HEK293 (cell line): ENCODE results near the gene TRPM6.

Experiments
- CTCF ChIA-PET: fragments of 350-600 bp; formaldehyde crosslinking; extraction: SDS; loops from one replicate; lab custom pipeline; 2021; ENCODE audit warnings: antibody characterized with exemption; lab: Yijun Ruan, JAX
- POLR2A ChIA-PET: fragments of 300-600 bp; formaldehyde crosslinking; extraction: SDS; loops from one replicate; lab custom pipeline; 2020; ENCODE audit warnings: antibody characterized with exemption, inconsistent platforms; lab: Yijun Ruan, JAX
- H3K27ac ChIP-seq: fragments of 200-500 bp; sonication (Bioruptor generic); 2 replicates; pipeline ENCODE4 v1.5.1; 2014; ENCODE audit warnings: low read depth, low read length, control low read depth, inconsistent platforms; ENCODE audit errors: extremely low read depth
- H3K36me3 ChIP-seq, 2 experiments: fragments of 200-500 bp in 1 of 2; sonication (Bioruptor generic) in 1 of 2; 1 replicate in 1 of 2; 2 replicates in 1 of 2; pipeline ENCODE4 v1.5.1; 2014 to 2017; ENCODE audit warnings: inconsistent platforms in 2 of 2, low read length in 2 of 2; ENCODE audit not compliant: control insufficient read depth in 2 of 2, insufficient read depth in 1 of 2
- H3K4me1 ChIP-seq: fragments of 200-500 bp; sonication (Bioruptor generic); 2 replicates; pipeline ENCODE4 v1.5.1; 2014; ENCODE audit warnings: mild to moderate bottlenecking, low read length, inconsistent platforms; ENCODE audit not compliant: control insufficient read depth, insufficient read depth
- H3K4me3 ChIP-seq: 2 replicates; pipeline ENCODE4 v1.5.1; 2011; ENCODE audit warnings: low read depth, mild to moderate bottlenecking, control low read depth, low read length, moderate library complexity
- H3K9me3 ChIP-seq: fragments of 200-500 bp; sonication (Bioruptor generic); 2 replicates; pipeline ENCODE4 v1.5.1; 2014; ENCODE audit warnings: low read depth, low read length, inconsistent platforms; ENCODE audit not compliant: control insufficient read depth, insufficient read depth
- GLIS1 ChIP-seq: fragments of 450-650 bp; formaldehyde crosslinking; IDR thresholded peaks from 2 replicates; pipeline ENCODE4 v1.5.1; 2016; ENCODE audit warnings: missing biosample characterization, missing genetic modification characterization
- SP3 ChIP-seq: fragments of 450-650 bp; formaldehyde crosslinking; IDR thresholded peaks from 2 replicates; pipeline ENCODE4 v1.5.1; 2016; ENCODE audit warnings: missing biosample characterization, missing genetic modification characterization
- SP7 ChIP-seq: fragments of 450-650 bp; formaldehyde crosslinking; IDR thresholded peaks from 2 replicates; pipeline ENCODE4 v1.5.1; 2016; ENCODE audit warnings: missing biosample characterization, missing genetic modification characterization
- YY1 ChIP-seq: fragments of 450-650 bp; formaldehyde crosslinking; IDR thresholded peaks from 2 replicates; pipeline ENCODE4 v1.5.1; 2018; ENCODE audit warnings: missing biosample characterization, missing genetic modification characterization
- ZBTB17 ChIP-seq: fragments of 450-650 bp; formaldehyde crosslinking; IDR thresholded peaks from 2 replicates; pipeline ENCODE4 v1.5.1; 2016; ENCODE audit warnings: missing biosample characterization, missing genetic modification characterization
- ZNF140 ChIP-seq: fragments of 450-650 bp; formaldehyde crosslinking; IDR thresholded peaks from 2 replicates; pipeline ENCODE4 v1.5.1; 2016; ENCODE audit warnings: missing biosample characterization, missing genetic modification characterization
- ZNF19 ChIP-seq: fragments of 450-650 bp; formaldehyde crosslinking; IDR thresholded peaks from 2 replicates; pipeline ENCODE4; 2016; ENCODE audit warnings: missing biosample characterization, missing genetic modification characterization, low read depth
- ZNF341 ChIP-seq: fragments of 450-650 bp; formaldehyde crosslinking; IDR thresholded peaks from 2 replicates; pipeline ENCODE4; 2016; ENCODE audit warnings: low read depth, missing biosample characterization, missing genetic modification characterization
- ZNF48 ChIP-seq: fragments of 450-650 bp; formaldehyde crosslinking; IDR thresholded peaks from 2 replicates; pipeline ENCODE4 v1.5.1; 2016; ENCODE audit warnings: missing biosample characterization, missing genetic modification characterization
- ZNF501 ChIP-seq: fragments of 450-650 bp; formaldehyde crosslinking; IDR thresholded peaks from 2 replicates; pipeline ENCODE4 v1.5.1; 2016; ENCODE audit warnings: missing biosample characterization, missing genetic modification characterization
- ZNF510 ChIP-seq: fragments of 450-650 bp; formaldehyde crosslinking; IDR thresholded peaks from 2 replicates; pipeline ENCODE4 v1.5.1; 2018; ENCODE audit warnings: mild to moderate bottlenecking, missing genetic modification characterization, missing biosample characterization; ENCODE audit not compliant: insufficient replicate concordance
- ZNF596 ChIP-seq: fragments of 450-650 bp; IDR thresholded peaks from 2 replicates; pipeline ENCODE4 v1.5.0; 2018; ENCODE audit warnings: missing biosample characterization, mild to moderate bottlenecking, missing genetic modification characterization, moderate library complexity
- ZNF600 ChIP-seq: fragments of 450-650 bp; formaldehyde crosslinking; IDR thresholded peaks from 2 replicates; pipeline ENCODE4 v1.5.1; 2016; ENCODE audit warnings: missing biosample characterization, missing genetic modification characterization
- ZNF654 ChIP-seq: fragments of 450-650 bp; formaldehyde crosslinking; IDR thresholded peaks from 2 replicates; pipeline ENCODE4 v1.5.1; 2016; ENCODE audit warnings: low read depth, missing biosample characterization, missing genetic modification characterization
- TF ChIP-seq, protein P1 (sequence below): fragments of 450-650 bp; formaldehyde crosslinking; IDR thresholded peaks from 2 replicates; pipeline ENCODE4 v1.5.1; 2016; ENCODE audit warnings: missing biosample characterization, missing genetic modification characterization
- TF ChIP-seq, protein P2 (sequence below): fragments of 450-650 bp; formaldehyde crosslinking; IDR thresholded peaks from 2 replicates; pipeline ENCODE4 v1.5.1; 2016; ENCODE audit warnings: missing biosample characterization, missing genetic modification characterization
- TF ChIP-seq, protein P3 (sequence below): fragments of 450-650 bp; formaldehyde crosslinking; IDR thresholded peaks from 2 replicates; pipeline ENCODE4 v1.5.1; 2016; ENCODE audit warnings: missing biosample characterization, missing genetic modification characterization, low read depth
- TF ChIP-seq, protein P4 (sequence below): fragments of 450-650 bp; formaldehyde crosslinking; IDR thresholded peaks from 2 replicates; pipeline ENCODE4 v1.5.1; 2016; ENCODE audit warnings: missing biosample characterization, missing genetic modification characterization

Gene TRPM6

DNA sequence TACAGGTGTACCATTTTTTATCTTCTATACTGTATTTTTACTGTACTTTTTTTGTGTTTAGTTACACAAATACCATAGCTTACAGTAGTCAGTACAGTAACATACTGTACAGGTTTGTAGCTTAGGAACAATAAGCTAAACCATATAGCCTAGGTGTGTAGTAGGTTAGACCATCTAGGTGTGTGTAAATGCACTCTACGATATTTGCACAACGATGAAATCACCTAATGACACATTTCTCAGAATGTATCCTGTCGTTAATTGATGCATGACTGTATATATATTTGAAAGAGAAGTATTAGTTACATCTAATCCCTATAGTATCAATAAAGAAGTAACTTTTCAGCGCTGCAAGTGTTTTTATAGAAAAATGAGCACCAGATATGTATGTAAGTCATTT lies 138.8 kb downstream of the TRPM6 start:
- Histone ChIP-seq H3K27ac (no peak overlapping the region), H3K4me1 (no peaks in the 10 kb centered on the region), H3K36me3 (no peaks in the 10 kb centered on the region), H3K4me3 (no peak overlapping the region), H3K9me3 (no peaks in the 10 kb centered on the region)
- ChIA-PET CTCF (interaction anchor here (0.9 kb wide), 1 partner anchor 14 kb away, joined by 3 read pairs; no protein-coding TSS in a partner anchor), POLR2A (no interaction called here)
- TF ChIP-seq ZNF510 (no peak), GLIS1 (tag by site-specific recombination) (no peak), SP3 (no peak), ZNF501 (tag by site-specific recombination) (no peak), ZNF596 (no peak)
- TF ChIP-seq, protein P1, sequence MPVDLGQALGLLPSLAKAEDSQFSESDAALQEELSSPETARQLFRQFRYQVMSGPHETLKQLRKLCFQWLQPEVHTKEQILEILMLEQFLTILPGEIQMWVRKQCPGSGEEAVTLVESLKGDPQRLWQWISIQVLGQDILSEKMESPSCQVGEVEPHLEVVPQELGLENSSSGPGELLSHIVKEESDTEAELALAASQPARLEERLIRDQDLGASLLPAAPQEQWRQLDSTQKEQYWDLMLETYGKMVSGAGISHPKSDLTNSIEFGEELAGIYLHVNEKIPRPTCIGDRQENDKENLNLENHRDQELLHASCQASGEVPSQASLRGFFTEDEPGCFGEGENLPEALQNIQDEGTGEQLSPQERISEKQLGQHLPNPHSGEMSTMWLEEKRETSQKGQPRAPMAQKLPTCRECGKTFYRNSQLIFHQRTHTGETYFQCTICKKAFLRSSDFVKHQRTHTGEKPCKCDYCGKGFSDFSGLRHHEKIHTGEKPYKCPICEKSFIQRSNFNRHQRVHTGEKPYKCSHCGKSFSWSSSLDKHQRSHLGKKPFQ (tag by site-specific recombination): no peak

DNA sequence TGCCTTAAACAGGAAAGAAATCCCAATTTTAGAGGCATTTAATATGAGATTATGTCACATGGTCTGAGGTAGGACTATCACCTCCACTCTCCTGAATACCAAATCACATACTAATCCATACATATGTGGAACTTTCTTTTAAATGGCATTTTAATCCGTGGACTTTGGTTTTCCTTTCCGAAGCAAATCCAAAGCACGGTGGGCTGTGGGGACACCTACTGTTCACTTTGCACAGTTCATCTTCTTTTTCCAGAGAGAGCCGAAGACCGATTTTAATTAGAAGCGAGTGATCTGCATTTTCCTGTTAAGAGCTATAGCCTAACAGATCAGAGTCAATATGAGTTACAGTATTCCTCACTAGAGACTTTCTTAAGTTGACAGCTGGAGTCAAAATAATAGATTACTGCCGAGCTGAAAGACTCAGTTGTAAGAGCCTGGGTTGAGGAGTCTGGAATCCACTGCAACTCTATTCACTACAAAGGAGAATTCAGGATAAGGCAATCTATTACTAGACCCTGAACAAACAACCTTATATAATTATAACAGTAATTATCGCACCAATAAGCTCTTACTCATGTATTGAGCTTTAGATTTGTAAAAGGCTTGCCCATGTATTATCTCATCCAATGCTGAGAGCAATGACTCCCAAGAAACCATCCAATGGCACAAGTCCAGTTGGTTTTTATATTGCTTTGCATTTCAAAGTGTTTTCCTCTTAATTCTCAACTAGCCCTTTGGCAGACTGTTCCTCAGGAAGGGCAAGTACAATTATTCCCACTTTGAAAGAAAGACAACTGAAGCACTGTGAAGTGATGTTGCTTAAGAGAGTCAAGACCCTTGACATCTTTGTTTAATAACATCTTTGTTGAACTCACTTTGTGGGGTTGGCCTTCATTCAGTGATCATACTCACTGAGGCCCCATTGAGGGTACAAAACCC lies 144.7 kb downstream of the TRPM6 start:
- H3K4me3 ChIP-seq: no peak overlapping the region
- no peaks in the 10 kb centered on the region for H3K9me3 ChIP-seq
- ChIA-PET POLR2A (no interaction called here), CTCF (interaction anchor here (0.6 to 1.6 kb wide), 24 partner anchors 8 to 1038 kb away, joined by 3 to 9 read pairs (median 3); no protein-coding TSS in a partner anchor)
- H3K27ac ChIP-seq: no peak overlapping the region
- H3K36me3 ChIP-seq: no peaks in the 10 kb centered on the region
- TF ChIP-seq ZNF600 (tag by site-specific recombination): no peak
- TF ChIP-seq ZBTB17: 0 out of 2 replicates have a peak, but pooled peaks have one; percentile 22
- TF ChIP-seq, protein P2, sequence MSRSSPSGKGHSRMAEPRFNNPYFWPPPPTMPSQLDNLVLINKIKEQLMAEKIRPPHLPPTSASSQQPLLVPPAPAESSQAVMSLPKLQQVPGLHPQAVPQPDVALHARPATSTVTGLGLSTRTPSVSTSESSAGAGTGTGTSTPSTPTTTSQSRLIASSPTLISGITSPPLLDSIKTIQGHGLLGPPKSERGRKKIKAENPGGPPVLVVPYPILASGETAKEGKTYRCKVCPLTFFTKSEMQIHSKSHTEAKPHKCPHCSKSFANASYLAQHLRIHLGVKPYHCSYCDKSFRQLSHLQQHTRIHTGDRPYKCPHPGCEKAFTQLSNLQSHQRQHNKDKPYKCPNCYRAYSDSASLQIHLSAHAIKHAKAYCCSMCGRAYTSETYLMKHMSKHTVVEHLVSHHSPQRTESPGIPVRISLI: no peak
- TF ChIP-seq, protein P3, sequence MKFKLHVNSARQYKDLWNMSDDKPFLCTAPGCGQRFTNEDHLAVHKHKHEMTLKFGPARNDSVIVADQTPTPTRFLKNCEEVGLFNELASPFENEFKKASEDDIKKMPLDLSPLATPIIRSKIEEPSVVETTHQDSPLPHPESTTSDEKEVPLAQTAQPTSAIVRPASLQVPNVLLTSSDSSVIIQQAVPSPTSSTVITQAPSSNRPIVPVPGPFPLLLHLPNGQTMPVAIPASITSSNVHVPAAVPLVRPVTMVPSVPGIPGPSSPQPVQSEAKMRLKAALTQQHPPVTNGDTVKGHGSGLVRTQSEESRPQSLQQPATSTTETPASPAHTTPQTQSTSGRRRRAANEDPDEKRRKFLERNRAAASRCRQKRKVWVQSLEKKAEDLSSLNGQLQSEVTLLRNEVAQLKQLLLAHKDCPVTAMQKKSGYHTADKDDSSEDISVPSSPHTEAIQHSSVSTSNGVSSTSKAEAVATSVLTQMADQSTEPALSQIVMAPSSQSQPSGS: no peak
- TF ChIP-seq ZNF48: no peak
- no peak for TF ChIP-seq YY1 (tag by site-specific recombination)
- no peak for TF ChIP-seq ZNF19
- peak; percentile 58 for TF ChIP-seq ZNF654 (tag by site-specific recombination)
- no peak for TF ChIP-seq SP7
- TF ChIP-seq, all 188 proteins: peak for 2
- no peaks in the 10 kb centered on the region for H3K4me1 ChIP-seq

DNA sequence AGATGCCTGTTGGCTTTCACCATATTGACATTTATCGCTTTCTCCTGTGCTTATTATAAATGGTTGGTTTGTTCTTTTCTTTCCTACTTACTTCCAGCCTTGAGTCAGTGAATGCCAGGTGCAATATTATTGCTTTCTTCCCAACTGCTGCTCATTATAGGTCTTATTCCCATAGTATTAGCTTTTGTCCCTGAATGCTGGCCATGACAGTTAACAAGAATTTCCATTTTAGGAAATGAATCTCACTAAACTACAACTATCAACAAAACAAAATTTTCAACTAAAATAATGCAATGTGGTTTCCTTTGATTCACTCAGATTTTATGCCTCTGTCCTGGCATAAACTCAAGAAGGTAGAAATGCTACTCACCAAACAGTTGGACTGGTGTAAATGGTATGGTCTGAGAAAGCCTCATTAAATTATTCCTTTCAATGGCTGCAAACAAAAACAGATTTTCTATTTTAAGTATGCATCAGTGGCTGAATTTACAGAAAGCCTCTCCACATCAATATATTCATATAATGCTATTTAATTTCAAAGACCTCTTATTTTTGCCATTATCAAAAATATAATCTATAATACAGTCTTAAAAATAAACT lies 145.4 kb downstream of the TRPM6 start:
- ChIA-PET POLR2A (no interaction called here), CTCF (interaction anchor here (0.6 to 1.6 kb wide), 11 partner anchors 8 to 420 kb away, joined by 3 to 9 read pairs (median 3); no protein-coding TSS in a partner anchor)
- H3K27ac ChIP-seq: no peak overlapping the region
- no peaks in the 10 kb centered on the region for H3K9me3 ChIP-seq
- TF ChIP-seq ZNF140 (tag by site-specific recombination) (no peak), SP7 (no peak), ZNF341 (tag by site-specific recombination) (no peak)
- TF ChIP-seq, protein P4, sequence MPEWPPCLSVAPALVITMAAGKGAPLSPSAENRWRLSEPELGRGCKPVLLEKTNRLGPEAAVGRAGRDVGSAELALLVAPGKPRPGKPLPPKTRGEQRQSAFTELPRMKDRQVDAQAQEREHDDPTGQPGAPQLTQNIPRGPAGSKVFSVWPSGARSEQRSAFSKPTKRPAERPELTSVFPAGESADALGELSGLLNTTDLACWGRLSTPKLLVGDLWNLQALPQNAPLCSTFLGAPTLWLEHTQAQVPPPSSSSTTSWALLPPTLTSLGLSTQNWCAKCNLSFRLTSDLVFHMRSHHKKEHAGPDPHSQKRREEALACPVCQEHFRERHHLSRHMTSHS: no peak
- H3K4me1 ChIP-seq: no peaks in the 10 kb centered on the region
- no peak overlapping the region for H3K4me3 ChIP-seq
- no peaks in the 10 kb centered on the region for H3K36me3 ChIP-seq
